ENCODE results near the gene NECTIN3.

The NECTIN3 gene

GRCh38 chr3:111071257-111072030, at the start of gene NECTIN3:
TSS of gene NECTIN3 (plus strand) at chr3:111071816. CDS start at chr3:111072018, 202 bp downstream.
- peak; percentile 89 to 99 (median 96) for DNase-seq
- intact Hi-C loops (cut with DNase I): no loop called here

- no peak for DNase-seq
- intact Hi-C loops (cut with DNase I): no loop called here
Measured at GRCh38 chr3:111027868-111028267, 43.7 kb upstream of the NECTIN3 start.

GRCh38 chr3:111031538-111031937, 40.1 kb upstream of the NECTIN3 start:
- DNase-seq: no peak
- intact Hi-C loops (cut with DNase I): no loop called here

- intact Hi-C loops (cut with DNase I): no loop called here
Measured at GRCh38 chr3:111032677-111033076, 38.9 kb upstream of the NECTIN3 start.

GRCh38 chr3:111033470-111034050, 38.1 kb upstream of the NECTIN3 start:
- intact Hi-C loops (cut with DNase I): no loop called here
- DNase-seq: no peak

More at GRCh38 chr3:111032677-111033076, 38.9 kb upstream of the NECTIN3 start:
- no peak for DNase-seq

- intact Hi-C loops (cut with DNase I): no loop called here
- DNase-seq: no peak
Measured at GRCh38 chr3:111035316-111035715, 36.3 kb upstream of the NECTIN3 start.

GRCh38 chr3:111035902-111036301, 35.7 kb upstream of the NECTIN3 start:
- DNase-seq: no peak
- intact Hi-C loops (cut with DNase I): no loop called here

- intact Hi-C loops (cut with DNase I): no loop called here
- no peak for DNase-seq
Measured at GRCh38 chr3:111040959-111041358, 30.7 kb upstream of the NECTIN3 start.

- intact Hi-C loops (cut with DNase I): no loop called here
- no peak for DNase-seq
Measured at GRCh38 chr3:111045564-111045963, 26.1 kb upstream of the NECTIN3 start.

- intact Hi-C loops (cut with DNase I): no loop called here
- DNase-seq: no peak
Measured at GRCh38 chr3:111047042-111047441, 24.6 kb upstream of the NECTIN3 start.

- no peak for DNase-seq
Measured at GRCh38 chr3:111047812-111048435, 23.7 kb upstream of the NECTIN3 start.

GRCh38 chr3:111051354-111051753, 20.3 kb upstream of the NECTIN3 start:
- intact Hi-C loops (cut with DNase I): no loop called here
- DNase-seq: no peak

More at GRCh38 chr3:111047812-111048435, 23.7 kb upstream of the NECTIN3 start:
- intact Hi-C loops (cut with DNase I): no loop called here

GRCh38 chr3:111068574-111068973, 3.0 kb upstream of the NECTIN3 start:
- no peak for DNase-seq
- intact Hi-C loops (cut with DNase I): no loop called here

GRCh38 chr3:111069974-111070771, 1.4 kb upstream of the NECTIN3 start:
- DNase-seq: peak in 41 of 42 donors; percentile 9 to 67 (median 42)
- intact Hi-C loops (cut with DNase I): no loop called here

GRCh38 chr3:111070772-111071256, 802 bp upstream of the NECTIN3 start:
- peak in 6 of 42 donors; percentile 44 to 67 (median 53) for DNase-seq
- intact Hi-C loops (cut with DNase I): no loop called here

GRCh38 chr3:111072031-111072921, 660 bp downstream of the NECTIN3 start:
- DNase-seq: peak in 38 of 42 donors; percentile 14 to 68 (median 39)
- intact Hi-C loops (cut with DNase I): no loop called here

- intact Hi-C loops (cut with DNase I): no loop called here
- no peak for DNase-seq
Measured at GRCh38 chr3:111073218-111073617, 1.6 kb downstream of the NECTIN3 start.

GRCh38 chr3:111076732-111077131, 5.1 kb downstream of the NECTIN3 start:
- DNase-seq: peak in 4 of 42 donors; percentile 15 to 23 (median 16)
- intact Hi-C loops (cut with DNase I): no loop called here

Data from head of caudate nucleus (tissue), 42 donors.